ENCODE results near the gene GOPC. TPM values are rescaled to one million over a fixed set of nuclear protein-coding genes. Genes with fewer than 3 reads are reported as not detected.

The GOPC gene
- total RNA-seq, 1 experiment from 2014 or later, result 18.7 TPM

DNA sequence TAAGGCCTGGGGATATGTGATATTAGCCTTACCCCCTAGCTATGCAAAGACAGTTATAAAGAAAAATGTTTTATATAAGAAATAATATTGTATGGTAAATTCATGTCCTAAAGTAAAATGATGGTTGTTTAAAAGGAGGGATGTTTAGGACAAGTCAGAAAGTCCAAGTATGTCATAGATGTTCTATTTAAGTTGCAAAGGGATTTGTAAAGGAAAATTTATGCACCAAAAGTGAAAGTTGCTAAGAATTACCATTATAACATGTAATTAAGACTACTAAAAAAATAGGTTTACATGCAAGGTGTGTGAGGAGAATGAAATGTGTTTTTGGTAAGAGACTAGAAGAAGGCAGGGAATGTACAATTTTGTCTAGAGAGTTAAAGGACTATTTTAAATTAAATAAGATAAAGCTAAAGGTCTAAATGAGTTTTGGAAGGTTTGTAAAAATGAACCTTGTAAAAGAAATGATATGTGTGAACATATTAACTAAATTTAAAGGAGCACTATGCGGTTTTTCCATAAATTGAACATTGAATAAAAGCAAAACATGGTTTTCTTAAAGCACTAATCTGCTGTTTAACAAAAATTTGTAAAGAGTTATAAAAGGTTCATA, 22.7 kb upstream of the GOPC start:
- Histone ChIP-seq H3K18ac (ENCODE audit: insufficient read length, low read depth, low read length) (no peak overlapping the region), H2AK5ac (ENCODE audit: insufficient read length, low read length) (no peak overlapping the region), H3K9me3 (ENCODE audit: control insufficient read depth, low read depth, low read length) (peaks cover 6% of the 10 kb centered on the region), H4K91ac (ENCODE audit: insufficient read length, low read depth, low read length) (no peak overlapping the region), H3K56ac (ENCODE audit: insufficient read length, low read depth, low read length) (no peak overlapping the region), H3K23me2 (ENCODE audit: insufficient read length, low read depth, low read length, poor library complexity, severe bottlenecking) (no peaks in the 10 kb centered on the region), H3K14ac (ENCODE audit: insufficient read depth, low read length) (no peak overlapping the region), H4K5ac (ENCODE audit: insufficient read length, low read depth, low read length) (no peak overlapping the region), H2AFZ (ENCODE audit: low read length) (no peak overlapping the region), H3K9ac (ENCODE audit: extremely low read depth, insufficient read length, low read length) (no peak overlapping the region), H3K79me2 (ENCODE audit: insufficient read depth, low read length) (no peaks in the 10 kb centered on the region), H3K27me3 (ENCODE audit: insufficient read depth, low read length) (no peaks in the 10 kb centered on the region), H2BK120ac (ENCODE audit: low read depth, low read length, poor library complexity, severe bottlenecking) (no peak overlapping the region), H2BK20ac (ENCODE audit: low read depth, low read length, poor library complexity, severe bottlenecking) (no peak overlapping the region), H4K8ac (replicated peaks; ENCODE audit: insufficient read length, low read depth, low read length) (no peak overlapping the region), H3K4me2 (ENCODE audit: insufficient read depth, insufficient read length, low read length) (no peak overlapping the region), H3K27ac (ENCODE audit: insufficient read length, low read depth, low read length) (no peak overlapping the region), H2BK15ac (ENCODE audit: low read depth, low read length) (no peak overlapping the region), H3K4me1 (ENCODE audit: insufficient read depth, low read length) (peaks cover 2% of the 10 kb centered on the region; the same call in 1 of the 2 replicates), H3K23ac (ENCODE audit: insufficient read length, low read depth, low read length) (no peak overlapping the region), H3K4ac (ENCODE audit: low read depth, low read length) (no peak overlapping the region), H3K79me1 (ENCODE audit: insufficient read depth, low read depth, low read length, poor library complexity, severe bottlenecking) (no peaks in the 10 kb centered on the region), H2BK12ac (ENCODE audit: insufficient read length, low read depth, low read length) (no peak overlapping the region), H4K20me1 (ENCODE audit: control insufficient read depth, insufficient read depth, insufficient read length) (no peaks in the 10 kb centered on the region), H3T11ph (ENCODE audit: low read length) (no peak overlapping the region), H2BK5ac (ENCODE audit: insufficient read length, low read length) (no peak overlapping the region)
- H3K27me3 Mint-ChIP-seq (ENCODE audit: low read depth), result peaks cover 4% of the 10 kb centered on the region; the same call in 1 of the 2 replicates
- TF ChIP-seq, protein P1, sequence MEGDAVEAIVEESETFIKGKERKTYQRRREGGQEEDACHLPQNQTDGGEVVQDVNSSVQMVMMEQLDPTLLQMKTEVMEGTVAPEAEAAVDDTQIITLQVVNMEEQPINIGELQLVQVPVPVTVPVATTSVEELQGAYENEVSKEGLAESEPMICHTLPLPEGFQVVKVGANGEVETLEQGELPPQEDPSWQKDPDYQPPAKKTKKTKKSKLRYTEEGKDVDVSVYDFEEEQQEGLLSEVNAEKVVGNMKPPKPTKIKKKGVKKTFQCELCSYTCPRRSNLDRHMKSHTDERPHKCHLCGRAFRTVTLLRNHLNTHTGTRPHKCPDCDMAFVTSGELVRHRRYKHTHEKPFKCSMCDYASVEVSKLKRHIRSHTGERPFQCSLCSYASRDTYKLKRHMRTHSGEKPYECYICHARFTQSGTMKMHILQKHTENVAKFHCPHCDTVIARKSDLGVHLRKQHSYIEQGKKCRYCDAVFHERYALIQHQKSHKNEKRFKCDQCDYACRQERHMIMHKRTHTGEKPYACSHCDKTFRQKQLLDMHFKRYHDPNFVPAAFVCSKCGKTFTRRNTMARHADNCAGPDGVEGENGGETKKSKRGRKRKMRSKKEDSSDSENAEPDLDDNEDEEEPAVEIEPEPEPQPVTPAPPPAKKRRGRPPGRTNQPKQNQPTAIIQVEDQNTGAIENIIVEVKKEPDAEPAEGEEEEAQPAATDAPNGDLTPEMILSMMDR (conservative IDR thresholded peaks at IDR 0.05), result no peak
- no peak for DNase-seq
- H3K9me3 Mint-ChIP-seq, result peaks cover 54 to 55% of the 10 kb centered on the region in 2 experiments
- H3K4me1 Mint-ChIP-seq, result peaks cover 0 to 7% of the 10 kb centered on the region in 2 experiments; a peak in 2 of 4 replicates
- H3K36me3 Mint-ChIP-seq (ENCODE audit: insufficient read depth in 1 of 3, low read depth in 3 of 3), result peaks cover 14 to 45% (median 36%) of the 10 kb centered on the region in 3 experiments
- H3K27ac Mint-ChIP-seq, result no peak overlapping the region
- no peak overlapping the region for H3K4me3 Mint-ChIP-seq
- WGBS (ENCODE audit: extremely low coverage, insufficient read length, low lambda C conversion rate), result no CpG with 5 or more reads among the region's 1 CpG

All from H9 (cell line).